RWPE1 (cell line): ENCODE measurements around the gene CSMD2.

Source experiments
- CTCF ChIA-PET: fragments of 350-600 bp; sonication (Branson Sonifier 250); formaldehyde crosslinking; extraction: SDS; loops from one replicate; lab custom pipeline; 2021; lab: Yijun Ruan, JAX
- POLR2A ChIA-PET: fragments of 400-600 bp; formaldehyde crosslinking; extraction: SDS; loops from one replicate; lab custom pipeline; 2020; ENCODE audit warnings: antibody characterized with exemption; ENCODE audit not compliant: low non-redundant PET; lab: Yijun Ruan, JAX
- DNase-seq: peaks from one replicate; pipeline ENCODE4 v3.0.0; 2012; ENCODE audit warnings: low spot score
- H3K27ac ChIP-seq: fragments of 450-650 bp; 2 replicates; pipeline ENCODE4 v1.5.1; 2017
- CTCF ChIP-seq: fragments of 450-650 bp; conservative IDR thresholded peaks from 2 replicates; pipeline ENCODE4 v1.5.1; 2017; ENCODE audit warnings: low read depth, mild to moderate bottlenecking

CSMD2 gene

DNA sequence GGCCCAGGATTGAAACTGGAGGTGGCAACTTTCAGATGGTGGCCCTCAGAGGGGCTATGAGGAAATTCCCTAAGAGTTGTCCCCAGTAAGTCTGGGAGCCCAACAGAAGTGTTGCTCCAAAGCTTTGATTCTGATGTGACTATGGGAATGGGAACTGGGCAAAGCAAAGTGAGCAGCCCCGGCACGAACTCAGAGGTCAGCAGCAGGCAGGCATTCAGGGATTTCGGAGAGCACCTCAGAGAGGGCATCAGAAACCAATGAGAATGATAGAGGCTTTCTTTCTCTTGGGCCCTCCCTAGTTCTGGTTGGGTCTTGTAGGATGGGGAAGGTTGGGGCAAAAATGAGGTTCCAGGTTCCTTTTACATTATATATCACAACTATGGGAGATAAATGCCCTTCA is 422.4 kb downstream of the CSMD2 start:
- ChIA-PET CTCF (interaction anchor here (0.6 to 0.7 kb wide), 2 partner anchors 733 to 897 kb away, joined by 3 to 5 read pairs; no protein-coding TSS in a partner anchor), POLR2A (no interaction called here)
- H3K27ac ChIP-seq = no peak overlapping the region
- TF ChIP-seq CTCF = no peak
- DNase-seq = no peak

GRCh38 chr1:33741749-33742148 is 423.3 kb downstream of the CSMD2 start:
- CTCF ChIA-PET = no interaction called here
- POLR2A ChIA-PET = no interaction called here
- DNase-seq = no peak
- TF ChIP-seq CTCF = no peak
- H3K27ac ChIP-seq = no peak overlapping the region

DNA sequence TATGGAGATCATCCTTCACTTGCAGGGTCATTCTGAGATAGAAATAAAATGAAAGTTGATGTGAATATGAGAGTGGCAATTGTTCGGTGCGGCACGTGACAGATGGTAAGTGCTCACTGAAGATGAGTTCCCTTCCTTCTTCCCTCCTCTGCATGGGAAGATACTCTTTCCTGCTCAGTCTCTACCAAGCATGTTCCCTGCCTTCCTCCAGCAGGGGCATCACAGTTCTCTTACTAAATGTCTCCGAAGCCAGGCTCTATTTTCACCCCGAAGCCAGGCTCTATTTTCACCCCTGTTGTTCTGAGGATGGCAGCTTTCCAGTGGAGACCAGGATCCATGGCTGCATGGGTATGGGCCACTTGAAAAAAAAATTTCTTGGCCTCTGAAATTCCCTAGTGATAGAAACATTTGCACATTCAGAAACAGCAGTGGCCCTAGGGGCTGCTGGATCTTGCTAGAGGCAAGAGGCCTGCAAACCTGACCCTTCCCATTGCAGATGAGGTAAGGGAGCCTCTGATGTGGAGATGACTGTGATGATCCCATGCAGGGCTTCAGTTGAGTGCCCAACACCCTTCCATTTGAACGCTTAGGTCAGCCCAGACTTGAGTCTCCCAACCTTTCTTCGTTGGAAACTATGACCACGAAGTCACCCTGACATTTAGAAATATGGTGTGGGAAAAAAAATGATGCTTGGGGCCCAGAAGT is 424.8 kb downstream of the CSMD2 start:
- no peak for TF ChIP-seq CTCF
- no peak for DNase-seq
- CTCF ChIA-PET = no interaction called here
- H3K27ac ChIP-seq = no peak overlapping the region
- POLR2A ChIA-PET = no interaction called here

DNA sequence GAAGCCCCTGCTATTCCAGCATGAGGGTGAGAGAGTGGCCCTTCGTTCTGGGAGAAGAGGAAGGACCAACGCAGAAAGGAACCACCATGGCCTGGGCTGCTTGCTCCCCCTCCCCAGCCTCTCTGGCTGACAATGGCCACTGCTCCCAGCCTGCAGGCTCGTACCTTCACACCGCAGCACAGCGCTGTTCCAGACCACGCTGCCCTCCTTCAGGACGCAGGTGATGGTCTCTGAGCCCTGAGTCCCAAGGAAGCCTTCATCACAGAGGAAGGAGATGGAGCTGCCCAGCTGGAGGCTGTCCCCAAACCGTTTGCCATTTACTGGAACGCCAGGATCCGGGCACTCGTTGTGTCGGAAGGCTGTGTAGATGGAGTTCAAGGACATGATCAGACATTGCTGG is 426.1 kb downstream of the CSMD2 start:
- ChIA-PET POLR2A (no interaction called here), CTCF (no interaction called here)
- no peak for TF ChIP-seq CTCF
- no peak overlapping the region for H3K27ac ChIP-seq
- DNase-seq = no peak

DNA sequence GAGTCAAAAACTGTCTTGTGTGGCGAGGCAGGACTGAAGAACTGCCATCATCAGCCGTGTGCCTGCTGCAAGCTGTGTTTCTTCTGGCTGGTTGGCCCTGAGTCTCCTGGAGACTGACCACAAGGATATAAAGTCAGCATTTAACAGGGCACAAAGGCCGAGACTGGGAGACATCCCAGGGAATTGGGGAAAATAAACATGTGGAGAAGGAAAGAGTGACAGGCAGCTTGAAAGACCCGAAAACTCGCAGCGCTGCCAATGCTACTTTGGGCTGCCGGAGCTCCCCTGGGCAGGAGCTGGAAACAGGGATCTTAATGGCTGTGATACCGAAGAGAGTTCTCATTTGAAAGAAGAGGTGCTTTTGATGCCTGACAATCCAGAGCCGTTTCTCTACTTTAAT is 426.5 kb downstream of the CSMD2 start:
- H3K27ac ChIP-seq = no peak overlapping the region
- CTCF ChIA-PET = no interaction called here
- DNase-seq = no peak
- POLR2A ChIA-PET = no interaction called here
- TF ChIP-seq CTCF = no peak

DNA sequence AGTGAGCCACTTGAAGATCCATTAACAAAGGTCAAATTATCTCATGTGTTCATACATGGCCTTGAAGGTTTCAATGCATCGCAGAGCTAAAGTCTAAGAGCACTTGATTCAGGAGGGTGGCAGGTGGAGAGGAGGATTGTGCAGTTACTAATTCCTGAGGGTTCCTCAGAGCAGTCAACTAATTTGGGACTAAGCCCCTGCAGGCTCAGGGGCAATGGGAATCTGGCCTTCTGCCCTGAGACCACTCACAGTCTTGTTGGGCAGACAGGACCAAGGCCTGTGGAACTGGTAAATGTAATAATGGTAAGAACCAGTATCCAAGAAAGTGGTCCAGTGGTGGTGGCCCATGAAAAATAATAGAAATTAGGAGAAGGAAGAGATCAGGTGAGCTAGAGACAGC is 428.5 kb downstream of the CSMD2 start:
- ChIA-PET CTCF (interaction anchor here (1.4 kb wide), 1 partner anchor 426 kb away, joined by 3 read pairs; no protein-coding TSS in a partner anchor), POLR2A (no interaction called here)
- no peak for DNase-seq
- TF ChIP-seq CTCF = no peak
- H3K27ac ChIP-seq = no peak overlapping the region
